H54 (cell line): Measurements from ENCODE around the gene FUT3.

Source experiments
- DNase-seq: peaks from one replicate; pipeline ENCODE4 v3.0.0; 2011; ENCODE audit warnings: low spot score, mixed read lengths; ENCODE audit not compliant: insufficient read length
- FAIRE-seq: peaks from 3 replicates; lab custom pipeline; 2011; peaks lifted over from hg19 to GRCh38; lab: Jason Lieb, UNC
- POLR2A ChIP-seq: IDR thresholded peaks from 2 replicates; pipeline ENCODE4 v1.6.1; 2011; ENCODE audit warnings: low read depth, mild to moderate bottlenecking, low read length

Gene FUT3

GRCh38 chr19:5800361-5801270 lies 50.6 kb downstream of the FUT3 start:
- no peak for DNase-seq
- FAIRE-seq = no peak
- no peak for TF ChIP-seq POLR2A

GRCh38 chr19:5799247-5800241 lies 51.7 kb downstream of the FUT3 start:
- FAIRE-seq = no peak
- DNase-seq = no peak
- TF ChIP-seq POLR2A = no peak

- DNase-seq (no peak), FAIRE-seq (no peak)
Observed at GRCh38 chr19:5798244-5798643, 53.0 kb downstream of the FUT3 start.

GRCh38 chr19:5795382-5795919 lies 55.8 kb downstream of the FUT3 start:
- TF ChIP-seq POLR2A = no peak
- no peak for FAIRE-seq
- DNase-seq = no peak

More at GRCh38 chr19:5798244-5798643, 53.0 kb downstream of the FUT3 start:
- TF ChIP-seq POLR2A = no peak

- no peak for FAIRE-seq
- no peak for DNase-seq
- TF ChIP-seq POLR2A = no peak
Observed at GRCh38 chr19:5793188-5793587, 58.1 kb downstream of the FUT3 start.
